HG03442 (cell line): Measurements from ENCODE around the gene CES1.
A peak's percentile ranks its signal among the peaks of the same experiment; 100 is the strongest.
"Not testable (repeated sequence)": the region's sequence is repeated elsewhere in the genome, so short reads cannot be mapped to it uniquely, and the experiment has no call there.

Experiments
- ATAC-seq: cut with Tn5 transposase; IDR thresholded peaks from one replicate; pipeline ENCODE4 v1.9.1; 2021; ENCODE audit warnings: mild to moderate bottlenecking, moderate library complexity; ENCODE audit not compliant: unreplicated experiment

The CES1 gene

DNA sequence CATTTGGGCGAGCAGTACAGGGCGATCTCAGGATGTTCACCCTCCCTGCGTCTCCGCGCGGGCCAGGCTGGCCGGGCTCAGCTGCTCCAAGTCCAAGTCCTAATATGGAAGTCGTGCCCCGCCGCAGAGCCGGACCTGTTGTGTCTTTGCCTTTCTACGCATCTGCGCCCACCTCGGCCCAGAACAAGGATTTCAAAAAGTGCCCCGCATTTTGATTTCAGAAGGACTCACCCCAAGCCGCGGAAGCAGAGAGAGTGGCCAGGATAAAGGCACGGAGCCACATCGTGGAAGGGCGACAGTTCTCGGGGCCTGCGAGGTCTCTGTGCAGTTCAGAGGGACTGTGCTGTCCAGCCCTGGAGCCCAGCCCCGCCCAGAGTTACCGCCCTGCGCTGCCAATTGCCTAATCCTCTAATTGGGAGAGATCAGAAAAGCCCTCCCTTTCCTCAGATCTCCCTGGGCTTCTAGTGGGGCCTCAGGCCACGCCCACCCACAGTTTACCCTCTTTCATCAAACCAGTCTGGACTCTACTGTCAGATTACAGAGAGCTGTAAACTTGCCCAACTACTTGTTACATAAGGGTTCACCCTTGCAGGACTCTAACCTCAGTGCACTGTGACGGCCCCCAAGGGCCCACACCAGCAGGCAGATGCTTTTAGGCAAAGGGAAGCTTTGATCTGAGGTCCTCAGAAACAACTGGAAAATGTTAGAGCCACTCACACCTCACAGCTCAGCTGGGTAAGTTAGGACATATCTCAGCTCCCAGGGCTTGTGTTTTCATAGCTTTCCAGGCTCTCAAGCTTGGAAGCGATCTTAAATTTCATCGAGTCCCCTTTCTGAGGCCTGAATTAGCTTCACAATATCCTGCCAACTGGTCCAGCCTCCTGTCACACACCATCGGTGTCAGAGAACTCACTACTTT is at the start of gene CES1:
Gene CES1, minus strand, starts transcription at position 324 of the 919 bp plus-strand sequence. Its CDS starts 41 bp downstream, at position 283.
- ATAC-seq, result no peak

- no peak for ATAC-seq
Measured at GRCh38 chr16:55876854-55877253, 44.0 kb upstream of the CES1 start.

- no peak for ATAC-seq
Measured at GRCh38 chr16:55875273-55875672, 42.4 kb upstream of the CES1 start, which contains the start of gene CES5A. TSS of gene CES5A (minus strand) at chr16:55875373. CDS start at chr16:55875221, 152 bp downstream.

- ATAC-seq, result no peak
Measured at GRCh38 chr16:55873122-55873521, 40.2 kb upstream of the CES1 start.

DNA sequence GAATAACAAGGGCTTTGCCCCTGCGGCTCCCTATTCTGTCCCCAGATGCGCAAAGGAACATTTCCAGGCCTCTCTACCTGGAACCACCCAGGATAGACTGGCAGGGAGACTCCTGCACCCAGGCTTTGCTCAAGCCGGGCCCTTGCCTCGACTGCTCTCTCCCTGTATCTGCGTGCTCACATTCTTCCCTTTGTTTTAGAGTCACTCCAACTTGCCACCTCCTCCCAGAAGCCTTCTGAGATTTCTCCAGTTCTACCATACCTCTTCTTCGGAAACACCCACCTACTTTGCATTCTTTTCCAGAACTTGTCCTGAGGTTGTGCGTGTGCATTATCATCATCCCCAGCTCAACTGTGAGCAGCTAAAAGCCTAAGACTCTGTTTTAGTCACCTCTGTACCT is 39.2 kb upstream of the CES1 start:
- no peak for ATAC-seq

DNA sequence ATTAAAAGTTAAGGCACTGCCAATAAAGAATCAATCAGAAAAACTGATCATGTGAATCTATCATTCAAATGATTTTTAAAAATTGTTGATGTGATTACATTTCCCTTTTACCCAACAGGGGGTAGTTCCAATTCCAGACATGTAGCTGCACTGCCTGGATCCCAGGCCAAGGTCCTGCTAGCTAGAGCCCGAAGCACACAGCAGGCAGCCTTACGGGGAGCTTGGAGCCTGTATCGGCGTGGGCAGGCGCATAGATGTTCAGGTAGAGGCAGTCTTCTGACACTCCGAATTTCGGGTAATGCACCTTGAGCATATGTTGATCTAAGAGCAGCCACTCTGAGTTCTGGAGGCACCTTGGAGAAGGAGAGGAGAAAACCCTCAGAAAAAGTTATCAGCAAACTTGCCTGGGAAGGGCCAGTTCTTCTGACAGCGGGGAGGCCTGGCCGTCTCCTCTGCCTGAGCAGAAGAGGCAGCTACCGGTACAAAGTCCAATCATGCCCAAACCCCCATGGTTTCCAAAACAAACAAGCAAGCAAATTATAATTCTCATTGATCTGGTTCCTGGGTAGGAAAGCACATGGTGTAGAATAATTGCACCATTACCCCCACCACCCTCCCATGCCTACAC is 38.6 kb upstream of the CES1 start:
- ATAC-seq, result no peak

GRCh38 chr16:55868980-55869379 is 36.1 kb upstream of the CES1 start:
- no peak for ATAC-seq

DNA sequence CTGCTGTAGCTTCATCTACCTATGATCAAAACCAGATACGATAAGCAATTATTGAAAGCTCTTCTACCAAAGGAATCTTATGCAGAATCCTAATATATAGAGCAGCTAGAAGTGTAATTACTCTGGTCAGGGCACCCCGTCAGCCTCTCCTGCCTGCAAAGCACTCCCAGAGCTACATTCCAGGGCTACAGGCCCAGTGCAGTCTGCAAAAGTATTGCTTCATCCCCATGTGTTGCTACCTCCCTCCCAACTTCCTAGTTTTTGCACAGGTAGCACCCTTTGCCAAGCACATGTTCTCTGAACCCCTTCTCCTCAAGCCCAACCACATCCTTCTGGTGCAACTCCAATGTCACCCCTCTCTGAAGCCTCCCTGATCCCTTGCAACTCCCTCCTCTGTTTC is 35.2 kb upstream of the CES1 start:
- ATAC-seq, result no peak

GRCh38 chr16:55861288-55861687 is 28.4 kb upstream of the CES1 start:
- ATAC-seq, result no peak

- ATAC-seq, result not testable (repeated sequence)
Measured at GRCh38 chr16:55857650-55858049, 24.8 kb upstream of the CES1 start.

- ATAC-seq, result no peak
Measured at GRCh38 chr16:55856950-55857349, 24.1 kb upstream of the CES1 start.

- ATAC-seq, result no peak
Measured at GRCh38 chr16:55853114-55853513, 20.2 kb upstream of the CES1 start.

- no peak for ATAC-seq
Measured at GRCh38 chr16:55849536-55849935, 16.6 kb upstream of the CES1 start.

- no peak for ATAC-seq
Measured at GRCh38 chr16:55846598-55847346, 13.9 kb upstream of the CES1 start.

DNA sequence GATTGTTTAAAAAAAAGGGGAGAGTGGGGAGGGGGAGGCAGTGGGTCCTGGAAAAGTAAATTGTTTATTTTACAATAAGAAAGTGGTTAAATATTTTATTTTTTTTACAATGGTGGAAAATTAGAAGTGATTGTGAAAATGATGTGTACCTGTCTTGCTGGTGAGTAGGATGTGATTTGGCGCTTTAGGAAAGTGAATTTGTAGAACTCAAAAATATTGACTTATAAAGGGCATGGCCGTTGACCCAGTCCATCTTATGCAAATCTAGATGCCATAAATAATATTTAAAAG is 10.2 kb upstream of the CES1 start:
- no peak for ATAC-seq

DNA sequence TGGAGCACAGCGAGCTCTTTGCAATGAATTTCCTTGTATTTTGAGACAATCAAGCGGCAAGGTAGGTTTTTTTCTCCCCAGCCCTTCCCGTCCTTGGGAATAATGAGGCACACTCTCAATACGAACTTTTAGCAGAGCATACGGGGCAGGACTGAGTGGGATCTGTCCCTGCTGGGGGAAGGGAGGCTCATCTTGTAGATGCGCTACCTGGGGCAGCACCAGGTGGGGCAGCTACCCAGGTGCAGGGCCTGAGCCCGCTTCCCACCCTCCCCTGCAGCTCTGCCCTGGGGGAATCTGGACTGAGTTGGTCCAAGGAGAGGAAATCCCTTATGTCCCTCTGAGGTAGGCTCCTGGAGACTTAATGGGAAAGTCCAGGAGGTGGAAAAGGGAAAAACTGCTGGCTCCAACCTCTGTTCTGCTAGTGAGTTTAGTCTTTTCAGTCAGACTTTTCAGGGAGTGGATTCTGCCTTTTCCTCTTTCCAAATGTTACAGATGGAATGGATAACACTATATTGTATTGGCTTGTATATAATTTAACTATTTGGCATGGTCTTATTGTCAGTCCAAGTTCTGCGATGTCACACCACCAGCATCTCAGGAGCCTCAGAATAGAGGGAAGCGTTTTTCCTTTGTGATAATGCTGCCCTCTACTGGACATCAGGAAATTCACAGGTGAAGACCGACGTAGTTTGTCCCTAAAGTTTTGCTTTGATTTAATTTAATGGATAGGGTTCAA is 9.6 kb upstream of the CES1 start:
- peak; percentile 61 for ATAC-seq

DNA sequence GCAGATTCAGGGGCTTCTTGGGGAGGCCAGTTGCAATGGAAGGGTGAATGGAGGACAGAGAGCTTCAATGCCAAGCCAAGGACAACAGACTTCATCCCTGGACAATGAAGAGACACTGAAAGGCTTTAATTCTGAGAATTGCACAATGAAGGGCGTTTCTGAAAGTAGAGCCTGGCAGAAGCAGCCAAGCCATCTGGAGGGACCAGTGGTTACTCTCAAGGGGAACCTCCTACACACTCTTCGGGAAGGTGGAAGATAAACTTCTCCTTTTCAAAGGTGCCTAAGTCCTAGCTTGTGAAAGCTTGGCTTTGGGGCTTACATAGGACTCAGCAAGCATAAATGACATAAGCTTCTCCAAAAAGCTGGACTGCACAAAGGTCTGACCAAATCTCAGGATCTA is 6.2 kb upstream of the CES1 start:
- no peak for ATAC-seq

DNA sequence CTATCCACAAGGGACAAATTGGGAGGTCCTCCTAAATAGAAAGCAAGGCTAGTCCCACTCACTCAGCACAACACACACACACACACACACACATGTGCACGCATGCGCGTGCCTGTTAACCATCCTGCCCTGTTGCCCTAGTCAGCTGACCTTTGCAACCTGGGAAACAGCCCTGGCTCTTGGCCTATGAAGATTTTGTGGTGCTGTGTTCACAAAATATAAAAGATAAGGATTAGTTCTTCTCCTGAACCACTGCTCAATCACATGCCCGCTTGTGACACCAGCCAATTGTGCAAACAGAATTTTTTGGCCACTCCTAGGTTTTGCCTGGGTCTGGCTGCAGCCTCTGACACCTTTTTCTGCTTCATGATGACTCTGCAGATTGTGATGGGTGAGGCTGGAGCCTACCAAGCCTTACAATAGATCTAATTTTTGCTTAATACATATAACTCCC is 3.3 kb upstream of the CES1 start:
- ATAC-seq, result no peak

DNA sequence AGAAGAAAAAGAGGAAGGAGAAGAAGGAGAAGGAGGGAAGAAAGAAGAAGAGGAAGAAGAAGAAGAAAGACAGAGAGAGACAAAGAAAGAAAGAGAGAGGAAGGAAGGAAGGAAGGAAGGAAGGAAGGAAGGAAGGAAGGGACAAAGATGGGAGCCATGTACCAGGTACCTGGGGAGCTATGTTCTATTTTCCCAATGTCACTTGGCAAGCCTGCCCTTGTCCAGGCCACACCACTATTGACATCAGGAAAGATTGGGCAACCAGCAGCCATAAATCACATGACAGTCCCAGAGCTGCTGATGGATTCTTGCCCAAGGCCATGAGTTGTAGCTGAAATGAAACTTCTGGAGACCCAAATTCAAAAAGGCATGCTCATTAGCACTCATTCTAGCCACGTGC is 2.7 kb upstream of the CES1 start:
- ATAC-seq, result no peak

DNA sequence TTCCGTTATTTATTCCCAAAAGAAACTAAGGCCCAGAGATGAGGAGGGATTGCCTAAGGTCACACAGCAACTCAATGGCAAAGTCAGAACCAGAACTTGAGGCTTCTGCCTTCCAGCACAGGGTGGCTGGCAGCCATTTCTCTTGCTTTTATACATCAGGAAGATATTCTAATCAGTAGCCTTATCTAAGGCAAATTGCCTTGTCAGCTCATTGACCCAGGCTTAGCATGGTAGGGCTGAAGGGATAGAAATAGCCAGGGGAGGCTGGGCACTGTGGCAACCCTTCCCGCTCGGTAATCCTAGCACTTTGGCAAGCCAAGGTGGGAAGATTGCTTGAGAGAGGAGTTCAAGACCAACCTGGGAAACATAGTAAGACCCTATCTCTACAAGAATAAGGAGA is 2.3 kb upstream of the CES1 start:
- not testable (repeated sequence) for ATAC-seq

- ATAC-seq, result peak; percentile 91
Measured at GRCh38 chr16:55834049-55834448, 1.2 kb upstream of the CES1 start.
